NCI-H2227 treated with DMSO at 0.1 percent for 48 hours (cell line): ENCODE measurements around the gene C13orf46.

Source experiments
- DNase-seq: peaks from one replicate; lab custom pipeline; 2025; lab: John Stamatoyannopoulos, UW

C13orf46 gene

DNA sequence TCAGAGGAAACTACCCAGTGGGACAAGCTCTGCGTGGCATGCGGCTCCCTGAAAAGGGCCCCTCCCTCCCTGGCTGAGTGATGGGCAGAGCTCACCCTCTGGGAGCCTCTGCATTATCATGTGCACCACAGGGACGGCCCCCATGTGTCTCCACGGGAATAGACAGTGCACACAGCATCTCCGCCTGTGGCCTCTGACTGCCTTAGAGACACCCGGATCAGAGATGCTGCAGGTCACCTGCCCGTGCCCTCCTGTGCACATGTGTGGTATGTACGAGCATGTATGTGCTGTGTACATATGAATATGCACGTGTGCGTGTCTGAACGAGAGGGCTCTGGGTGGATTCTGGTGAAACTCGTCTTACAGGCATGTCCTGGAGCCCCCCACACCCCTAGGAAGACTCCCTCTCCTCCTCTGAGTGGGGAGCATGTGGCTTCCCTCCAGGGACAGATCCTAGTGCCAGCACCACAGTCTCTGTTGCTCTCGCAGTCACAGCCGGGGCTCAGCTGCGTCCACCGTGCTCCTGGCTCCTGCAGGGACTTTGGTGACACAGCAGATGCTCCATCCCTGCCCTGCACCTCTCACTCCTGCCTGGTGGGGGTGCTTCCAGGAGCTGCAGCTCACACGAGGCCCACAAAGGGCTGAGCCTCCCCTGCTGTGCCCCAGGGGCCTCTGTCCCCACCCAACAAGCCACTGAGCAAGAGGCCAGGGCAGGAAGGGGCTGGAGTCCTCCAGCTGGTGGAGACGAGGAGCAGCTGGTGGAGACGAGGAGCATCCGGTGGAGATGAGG lies 19.6 kb downstream of the C13orf46 start:
- no peak for DNase-seq

- DNase-seq: no peak
Measured at GRCh38 chr13:113953561-113953960, 20.3 kb downstream of the C13orf46 start.

GRCh38 chr13:113952983-113953520 lies 20.8 kb downstream of the C13orf46 start:
- DNase-seq: no peak

GRCh38 chr13:113952151-113952982 lies 21.5 kb downstream of the C13orf46 start:
- DNase-seq: no peak

GRCh38 chr13:113951246-113951999 lies 22.5 kb downstream of the C13orf46 start:
- no peak for DNase-seq

DNA sequence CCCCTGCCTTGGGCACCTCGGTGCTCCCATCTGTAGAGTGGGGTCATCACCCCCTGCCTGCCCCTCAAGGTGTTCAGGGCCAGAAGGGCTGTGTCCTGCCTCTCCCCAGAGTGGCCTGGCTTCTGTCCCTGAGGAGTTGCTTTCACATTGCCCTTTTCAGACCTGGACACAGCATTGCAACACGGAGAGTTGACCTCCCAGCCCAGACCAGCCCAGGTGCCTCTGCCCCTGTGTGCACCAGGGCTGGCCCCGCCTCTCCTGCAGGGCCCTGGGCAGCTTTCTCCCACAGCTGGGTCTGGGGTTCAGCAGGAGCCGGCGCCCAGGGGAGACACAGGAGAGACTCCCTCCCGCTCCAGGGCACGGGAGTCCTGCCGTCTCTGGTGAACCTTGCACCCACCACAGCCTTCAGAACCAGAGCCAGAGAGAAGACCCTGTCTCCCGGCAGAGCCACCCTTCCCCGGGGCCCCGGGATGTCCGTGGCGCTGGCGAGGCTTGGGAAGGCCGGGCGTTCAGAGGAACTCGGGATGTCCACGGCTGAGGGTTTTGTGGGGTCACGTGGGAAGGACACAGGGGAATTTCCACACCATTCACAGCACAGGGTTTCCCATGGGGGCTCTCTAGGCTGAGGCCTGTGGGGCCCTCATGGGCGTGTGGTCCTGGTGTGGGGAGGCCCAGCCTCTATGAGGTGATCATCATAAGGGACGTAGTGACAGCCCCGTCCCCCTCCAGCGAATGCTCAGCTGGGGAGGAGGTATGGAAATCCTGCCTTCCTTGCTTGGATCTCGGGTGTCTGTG lies 23.2 kb downstream of the C13orf46 start:
- DNase-seq: no peak

DNA sequence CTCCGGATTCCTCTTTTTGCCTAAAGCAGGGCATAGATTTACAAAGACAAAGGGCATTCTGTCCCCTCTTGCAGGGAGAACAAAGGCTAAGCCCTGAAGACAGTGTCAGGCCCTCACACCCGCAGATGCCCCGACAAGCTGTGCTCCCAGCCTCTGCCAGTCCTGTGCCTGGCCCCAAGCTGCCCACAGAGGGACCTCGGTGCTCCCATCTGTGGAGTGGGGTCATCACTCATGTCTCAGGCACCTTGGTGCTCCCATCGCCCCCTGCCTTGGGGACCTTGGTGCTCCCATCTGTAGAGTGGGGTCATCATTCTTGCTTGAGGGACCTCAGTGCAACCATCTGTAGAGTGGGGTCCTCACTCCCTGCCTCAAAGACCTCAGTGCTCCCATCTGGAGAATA lies 24.3 kb downstream of the C13orf46 start:
- DNase-seq: no peak

GRCh38 chr13:113948034-113948742 lies 25.7 kb downstream of the C13orf46 start:
- DNase-seq: no peak

GRCh38 chr13:113947311-113948033 lies 26.4 kb downstream of the C13orf46 start:
- no peak for DNase-seq

GRCh38 chr13:113946409-113947181 lies 27.3 kb downstream of the C13orf46 start:
- no peak for DNase-seq

- DNase-seq: no peak
Measured at GRCh38 chr13:113945857-113946408, 27.9 kb downstream of the C13orf46 start.

DNA sequence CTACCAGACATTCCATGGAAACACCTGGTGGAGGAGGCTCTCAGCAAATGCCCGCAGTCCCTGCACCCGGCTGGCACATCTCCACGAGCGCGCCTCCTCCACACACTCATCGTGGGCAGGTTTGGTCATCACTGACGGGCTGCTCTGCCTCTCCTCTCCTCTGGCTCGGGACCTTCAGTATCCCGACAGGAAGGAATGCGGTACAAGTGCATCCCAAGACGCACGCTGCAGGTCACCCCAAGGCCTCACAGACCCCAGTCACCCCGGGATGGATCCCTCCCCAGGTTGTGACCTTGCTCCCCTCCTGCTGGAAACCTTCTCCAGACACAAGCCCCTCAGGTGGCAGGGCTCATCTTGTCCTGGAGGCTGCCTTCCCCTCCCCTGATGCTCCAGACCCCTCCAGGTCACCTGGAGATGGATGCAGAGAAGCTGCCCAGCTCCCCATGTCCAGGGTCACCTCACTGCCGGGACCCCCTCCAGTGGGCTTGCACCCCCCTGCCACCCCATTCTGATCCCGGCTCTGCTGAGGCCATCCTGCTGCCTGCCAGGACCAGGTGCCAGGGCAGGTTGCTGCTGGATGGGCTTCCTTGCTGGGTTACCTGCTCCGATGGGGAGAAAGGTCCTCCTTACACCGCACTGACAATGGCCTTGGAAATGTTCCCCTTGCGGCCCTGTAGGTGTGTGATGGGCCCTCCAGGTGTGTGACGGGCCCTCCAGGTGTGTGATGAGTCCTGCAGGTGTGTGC lies 29.9 kb downstream of the C13orf46 start:
- no peak for DNase-seq

DNA sequence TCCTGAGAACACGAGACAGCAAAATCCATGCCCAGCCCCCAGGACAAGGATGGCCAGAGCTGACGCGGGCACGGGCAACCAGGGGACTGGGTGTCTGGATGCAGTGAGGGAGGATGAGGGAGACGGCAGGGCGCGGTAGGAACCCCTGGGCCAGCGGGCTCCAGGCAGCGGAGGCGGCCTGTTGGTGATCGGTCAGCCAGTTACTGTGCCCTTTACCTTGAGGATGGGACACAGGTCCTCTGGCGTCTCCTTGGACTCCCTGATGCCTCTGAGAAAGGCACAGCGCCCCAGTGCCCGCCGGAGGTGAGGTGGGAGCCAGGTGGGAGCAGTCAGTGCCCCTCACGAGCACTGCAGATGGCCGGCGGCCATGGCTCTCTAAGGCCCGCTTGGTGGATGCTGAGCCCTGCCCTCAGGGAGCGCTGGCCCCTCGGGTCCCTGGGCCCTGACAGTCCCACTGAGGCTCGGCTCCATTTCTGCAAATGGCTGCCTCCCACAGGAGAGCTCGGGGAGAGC lies 31.2 kb downstream of the C13orf46 start:
- no peak for DNase-seq

- DNase-seq: no peak
Measured at GRCh38 chr13:113941571-113942191, 32.2 kb downstream of the C13orf46 start.

DNA sequence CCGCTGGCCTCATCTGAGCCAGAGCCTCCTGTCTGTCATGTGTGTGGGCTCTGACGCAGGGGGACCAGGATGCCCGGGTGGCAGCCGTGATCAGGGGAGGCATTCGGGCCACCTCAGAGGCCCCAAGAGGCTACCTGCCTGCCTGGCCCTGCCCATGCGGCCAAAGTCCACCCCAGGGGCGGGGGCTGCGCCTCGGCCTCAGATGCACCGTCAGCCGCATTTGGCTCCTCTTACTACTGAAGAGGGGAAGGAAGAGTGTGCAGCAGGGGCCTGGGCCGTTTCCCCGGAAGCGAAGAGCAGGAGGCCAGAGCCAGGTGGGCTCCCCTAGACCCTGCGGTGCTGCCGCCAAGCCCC lies 34.0 kb downstream of the C13orf46 start:
- DNase-seq: no peak

GRCh38 chr13:113939129-113939943 lies 34.5 kb downstream of the C13orf46 start:
- DNase-seq: no peak

- DNase-seq: no peak
Measured at GRCh38 chr13:113938716-113939115, 35.2 kb downstream of the C13orf46 start.
